PC-9 (cell line): ENCODE measurements around the gene RNF41. TPM values are rescaled to one million over a fixed set of nuclear protein-coding genes. Genes with fewer than 3 reads are reported as not detected.
A peak's percentile ranks its signal among the peaks of the same experiment; 100 is the strongest.

Experiments used
- BruUV-seq: library from RNA; stranded (reverse); fragments of 400-500 nt; replicated peaks from 2 replicates; lab custom pipeline; 2021; lab: Mats Ljungman, UMichigan
- CTCF ChIA-PET: fragments of 300-600 bp; sonication (Branson Sonifier 250); formaldehyde crosslinking; loops from one replicate; lab custom pipeline; 2022; ENCODE audit warnings: antibody characterized with exemption; lab: Charles Lee
- POLR2A ChIA-PET: fragments of 300-600 bp; sonication (Branson Sonifier 250); formaldehyde crosslinking; loops from one replicate; lab custom pipeline; 2022; ENCODE audit warnings: antibody characterized with exemption; ENCODE audit not compliant: unreplicated experiment; lab: Charles Lee
- DNase-seq, 2 experiments: peaks; one replicate each; pipeline versions ENCODE4 v3.0.0 to v3.0.0-alpha.2; 2015 to 2022; ENCODE audit warnings: mixed read lengths in 1 of 2
- H2AFZ ChIP-seq: fragments of 200-600 bp; sonication (generic); 2 replicates; pipeline ENCODE4 v1.8.1; 2017; ENCODE audit warnings: antibody characterized with exemption
- H3F3A ChIP-seq: fragments of 200-600 bp; sonication (generic); 2 replicates; pipeline ENCODE4 v1.8.1; 2017; ENCODE audit warnings: antibody characterized with exemption, mild to moderate bottlenecking, low read depth; ENCODE audit not compliant: insufficient read depth
- H3K27ac ChIP-seq: fragments of 200-600 bp; sonication (generic); 2 replicates; pipeline ENCODE4 v1.6.1; 2016; ENCODE audit warnings: mixed run types
- H3K27me3 ChIP-seq: fragments of 200-600 bp; sonication (generic); 2 replicates; pipeline ENCODE4 v1.6.1; 2016; ENCODE audit warnings: low read depth, mixed run types; ENCODE audit not compliant: insufficient read depth
- H3K36me3 ChIP-seq: fragments of 200-600 bp; sonication (generic); 2 replicates; pipeline ENCODE4 v1.6.1; 2016; ENCODE audit warnings: low read depth, mixed run types
- H3K4me1 ChIP-seq: fragments of 200-600 bp; sonication (generic); replicated peaks from 2 replicates; pipeline ENCODE4 v1.6.1; 2016; ENCODE audit warnings: mixed run types; ENCODE audit not compliant: insufficient read depth
- H3K4me2 ChIP-seq: fragments of 200-600 bp; sonication (generic); 2 replicates; pipeline ENCODE4 v1.6.1; 2017; ENCODE audit warnings: mixed run types
- H3K4me3 ChIP-seq: fragments of 200-600 bp; sonication (generic); 2 replicates; pipeline ENCODE4 v1.6.1; 2016; ENCODE audit warnings: mixed run types
- H3K79me2 ChIP-seq: fragments of 200-600 bp; sonication (generic); 2 replicates; pipeline ENCODE4 v1.6.1; 2017; ENCODE audit warnings: low read depth, mixed run types
- H3K9me2 ChIP-seq: fragments of 200-600 bp; sonication (generic); 2 replicates; pipeline ENCODE4 v1.8.1; 2017; ENCODE audit warnings: mild to moderate bottlenecking; ENCODE audit not compliant: insufficient read depth
- H3K9me3 ChIP-seq: fragments of 200-600 bp; sonication (generic); 2 replicates; pipeline ENCODE4 v1.8.1; 2016; ENCODE audit warnings: low read depth; ENCODE audit not compliant: insufficient read depth
- H4K20me1 ChIP-seq: fragments of 200-600 bp; sonication (generic); 2 replicates; pipeline ENCODE4 v1.8.1; 2017; ENCODE audit not compliant: insufficient read depth
- EZH2 ChIP-seq: fragments of 200-600 bp; sonication (generic); IDR thresholded peaks from 2 replicates; pipeline ENCODE4 v1.8.0; 2017; ENCODE audit warnings: antibody characterized with exemption, low read depth
- intact Hi-C: fragments of 100-400 bp; cut with micrococcal nuclease; formaldehyde crosslinking; loops from one replicate; pipeline ENCODE4 v1.10.0; 2022; ENCODE audit not compliant: unreplicated experiment
- total RNA-seq: library from RNA; stranded (reverse); gene quantifications from 2 replicates; pipeline ENCODE4 v1.2.3, GENCODE V29; 2021
- TF ChIP-seq, protein P1 (sequence below): fragments of 200-600 bp; sonication (generic); conservative IDR thresholded peaks from 2 replicates; pipeline ENCODE4 v1.6.1; 2017; ENCODE audit warnings: mixed run types, antibody characterized with exemption, mild to moderate bottlenecking, moderate library complexity

The RNF41 gene
- total RNA-seq, 1 experiment from 2014 or later = 33.4 TPM

GRCh38 chr12:56257071-56257470, 35.3 kb upstream of the RNF41 start:
- H3K4me1 ChIP-seq = peaks cover 28% of the 10 kb centered on the region
- H3K27ac ChIP-seq = no peak overlapping the region
- H3K9me2 ChIP-seq = no peaks in the 10 kb centered on the region; the same call in 1 of the 2 replicates
- peaks cover 17% of the 10 kb centered on the region; the same call in 1 of the 2 replicates for H3F3A ChIP-seq
- H3K4me3 ChIP-seq = peak overlapping the region; percentile 96
- no peaks in the 10 kb centered on the region for H3K9me3 ChIP-seq
- CTCF ChIA-PET = no interaction called here
- intact Hi-C loops = no loop called here
- H3K27me3 ChIP-seq = no peaks in the 10 kb centered on the region
- peaks cover 19% of the 10 kb centered on the region for H4K20me1 ChIP-seq
- H3K4me2 ChIP-seq = peak overlapping the region; percentile 96
- TF ChIP-seq EZH2 = no peak
- TF ChIP-seq, protein P1, sequence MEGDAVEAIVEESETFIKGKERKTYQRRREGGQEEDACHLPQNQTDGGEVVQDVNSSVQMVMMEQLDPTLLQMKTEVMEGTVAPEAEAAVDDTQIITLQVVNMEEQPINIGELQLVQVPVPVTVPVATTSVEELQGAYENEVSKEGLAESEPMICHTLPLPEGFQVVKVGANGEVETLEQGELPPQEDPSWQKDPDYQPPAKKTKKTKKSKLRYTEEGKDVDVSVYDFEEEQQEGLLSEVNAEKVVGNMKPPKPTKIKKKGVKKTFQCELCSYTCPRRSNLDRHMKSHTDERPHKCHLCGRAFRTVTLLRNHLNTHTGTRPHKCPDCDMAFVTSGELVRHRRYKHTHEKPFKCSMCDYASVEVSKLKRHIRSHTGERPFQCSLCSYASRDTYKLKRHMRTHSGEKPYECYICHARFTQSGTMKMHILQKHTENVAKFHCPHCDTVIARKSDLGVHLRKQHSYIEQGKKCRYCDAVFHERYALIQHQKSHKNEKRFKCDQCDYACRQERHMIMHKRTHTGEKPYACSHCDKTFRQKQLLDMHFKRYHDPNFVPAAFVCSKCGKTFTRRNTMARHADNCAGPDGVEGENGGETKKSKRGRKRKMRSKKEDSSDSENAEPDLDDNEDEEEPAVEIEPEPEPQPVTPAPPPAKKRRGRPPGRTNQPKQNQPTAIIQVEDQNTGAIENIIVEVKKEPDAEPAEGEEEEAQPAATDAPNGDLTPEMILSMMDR = no peak
- no peak for DNase-seq
- POLR2A ChIA-PET = interaction anchor here (0.6 kb wide), 1 partner anchor 144 kb away, joined by 3 read pairs; no protein-coding TSS in a partner anchor
- H3K79me2 ChIP-seq = peaks cover 26% of the 10 kb centered on the region
- peak overlapping the region; percentile 87; the same call in 1 of the 2 replicates for H2AFZ ChIP-seq
- BruUV-seq = no TSS peak
- H3K36me3 ChIP-seq = peaks cover 31% of the 10 kb centered on the region

DNA sequence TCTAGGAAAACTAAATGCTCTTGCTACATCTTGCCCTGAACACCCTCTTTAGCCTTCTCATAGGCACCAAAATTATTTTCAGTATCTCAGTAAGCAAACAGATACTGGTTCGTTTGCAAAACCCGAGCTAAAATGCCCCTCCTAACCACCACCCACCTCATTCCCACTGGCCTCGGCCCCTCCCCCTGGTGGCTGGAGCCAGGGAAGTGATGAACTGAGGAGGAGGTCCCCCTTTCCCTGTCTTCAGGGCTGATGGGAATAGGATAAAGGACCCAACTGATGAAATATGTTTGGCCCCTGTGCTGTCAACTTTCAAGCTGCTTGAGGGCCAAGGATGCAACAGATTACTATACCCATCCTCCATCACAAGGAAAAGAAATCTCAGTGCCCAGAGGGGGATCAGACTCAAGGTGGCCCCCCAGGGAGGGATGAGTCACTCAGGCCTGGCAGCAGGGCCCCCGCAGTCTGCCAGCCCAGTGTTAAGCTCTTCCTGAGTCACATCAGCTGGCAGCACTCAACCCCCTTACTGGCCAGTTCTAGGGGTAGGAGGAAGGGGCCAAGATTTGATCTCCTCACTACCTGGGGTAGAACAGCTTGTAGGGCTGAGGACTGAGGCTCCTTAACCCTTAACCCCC, 34.7 kb upstream of the RNF41 start:
- ChIA-PET CTCF (no interaction called here), POLR2A (interaction anchor here (0.6 kb wide), 1 partner anchor 143 kb away, joined by 3 read pairs; no protein-coding TSS in a partner anchor)

DNA sequence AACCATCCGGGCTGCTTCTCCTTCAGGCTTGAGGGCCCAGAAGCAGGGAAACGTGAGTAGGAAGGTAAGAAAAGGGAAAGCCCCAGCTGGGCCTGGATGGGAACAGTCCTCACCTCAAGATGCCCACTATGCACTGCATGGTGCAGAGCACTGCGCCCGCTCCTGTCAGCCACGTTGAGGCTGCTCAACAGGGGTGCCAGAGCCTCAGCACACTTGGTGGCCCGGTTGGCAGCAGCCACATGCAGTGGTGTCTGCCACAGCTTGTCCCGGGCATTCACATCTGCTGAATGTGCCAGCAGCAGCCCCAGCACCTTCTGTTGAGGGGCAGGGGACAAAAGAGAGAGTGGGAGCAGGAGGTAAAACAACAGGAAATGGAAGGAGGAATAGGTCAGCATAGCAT, 33.9 kb upstream of the RNF41 start:
- Histone ChIP-seq H2AFZ (no peak overlapping the region), H3K36me3 (peaks cover 35% of the 10 kb centered on the region), H3K9me3 (no peaks in the 10 kb centered on the region), H4K20me1 (peaks cover 19% of the 10 kb centered on the region), H3K79me2 (peaks cover 26% of the 10 kb centered on the region), H3K4me3 (no peak overlapping the region), H3K9me2 (no peaks in the 10 kb centered on the region; the same call in 1 of the 2 replicates), H3K27ac (no peak overlapping the region), H3K27me3 (no peaks in the 10 kb centered on the region), H3F3A (peaks cover 11% of the 10 kb centered on the region; the same call in 1 of the 2 replicates), H3K4me2 (no peak overlapping the region), H3K4me1 (peaks cover 17% of the 10 kb centered on the region)
- TF ChIP-seq EZH2 = no peak
- TF ChIP-seq, protein P1 = no peak
- ChIA-PET POLR2A (no interaction called here), CTCF (no interaction called here)
- no peak for DNase-seq
- intact Hi-C loops = no loop called here
- BruUV-seq = no TSS peak

More for the DNA sequence above, 34.7 kb upstream of the RNF41 start:
- BruUV-seq = no TSS peak
- H3K4me3 ChIP-seq = no peak overlapping the region; the same call in 1 of the 2 replicates
- no peaks in the 10 kb centered on the region for H3K9me3 ChIP-seq
- H3F3A ChIP-seq = peaks cover 13% of the 10 kb centered on the region; the same call in 1 of the 2 replicates
- peaks cover 22% of the 10 kb centered on the region for H3K4me1 ChIP-seq
- peaks cover 26% of the 10 kb centered on the region for H3K79me2 ChIP-seq
- peaks cover 31% of the 10 kb centered on the region for H3K36me3 ChIP-seq
- H3K27me3 ChIP-seq = no peaks in the 10 kb centered on the region
- H3K9me2 ChIP-seq = no peaks in the 10 kb centered on the region; the same call in 1 of the 2 replicates
- intact Hi-C loops = no loop called here
- peak overlapping the region; percentile 96 for H3K4me2 ChIP-seq
- no peak for TF ChIP-seq EZH2
- TF ChIP-seq, protein P1 = no peak
- DNase-seq = no peak
- H4K20me1 ChIP-seq = peaks cover 19% of the 10 kb centered on the region
- no peak overlapping the region for H3K27ac ChIP-seq
- H2AFZ ChIP-seq = no peak overlapping the region
